Neural progenitor cell (in vitro differentiated cells): ENCODE data around the gene LRRC59.

Experiments
- CTCF ChIP-seq: fragments of 200-600 bp; sonication (generic); IDR thresholded peaks from 2 replicates; pipeline ENCODE4 v1.5.1; 2017; ENCODE audit warnings: antibody characterized with exemption, mild to moderate bottlenecking
- EZH2 ChIP-seq: fragments of 200-600 bp; sonication (generic); IDR thresholded peaks from 2 replicates; pipeline ENCODE4 v1.6.1; 2017; ENCODE audit warnings: antibody characterized with exemption, mild to moderate bottlenecking, moderate library complexity

- TF ChIP-seq CTCF, result no peak
- TF ChIP-seq EZH2, result no peak
Observed at GRCh38 chr17:50375858-50376538, 21.3 kb downstream of the LRRC59 start.
